Measurements from ENCODE around the gene MYLK4. TPM values are rescaled to one million over a fixed set of nuclear protein-coding genes. Genes with fewer than 3 reads are reported as not detected.
A peak's percentile ranks its signal among the peaks of the same experiment; 100 is the strongest.

Gene MYLK4
- total RNA-seq, 4 donors from 2014 or later: 0.28 to 0.79 (median 0.46) TPM

DNA sequence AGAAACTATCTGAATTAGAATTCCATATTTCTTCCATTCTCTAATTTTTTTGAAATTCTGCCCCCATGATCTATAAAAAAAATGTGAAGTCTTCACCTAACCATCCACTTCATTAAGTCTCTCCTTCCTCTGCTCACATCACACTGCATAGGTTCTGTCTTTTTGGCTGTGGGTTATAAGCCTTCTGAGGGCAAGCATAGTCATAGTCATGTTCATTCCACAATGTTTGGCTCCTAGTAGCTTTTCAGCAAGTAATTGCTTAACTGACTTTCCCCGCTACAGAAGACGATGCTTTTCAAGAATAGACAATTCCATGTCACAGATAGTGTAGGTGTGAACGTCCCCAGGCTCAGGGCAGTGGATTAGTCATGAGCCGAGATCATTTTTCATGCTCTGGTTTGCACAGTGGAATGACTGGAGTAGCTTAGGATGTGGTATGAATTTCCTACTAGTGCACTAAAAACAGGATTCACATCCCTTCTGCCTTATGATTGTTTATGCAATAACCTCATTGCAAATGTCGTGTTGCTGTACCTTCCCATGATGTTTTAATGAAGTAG is 43.5 kb upstream of the MYLK4 start:
- no peak for ATAC-seq (ENCODE audit: low FRiP score)
- DNase-seq (ENCODE audit: low spot score): no peak
- TF ChIP-seq, protein P1, sequence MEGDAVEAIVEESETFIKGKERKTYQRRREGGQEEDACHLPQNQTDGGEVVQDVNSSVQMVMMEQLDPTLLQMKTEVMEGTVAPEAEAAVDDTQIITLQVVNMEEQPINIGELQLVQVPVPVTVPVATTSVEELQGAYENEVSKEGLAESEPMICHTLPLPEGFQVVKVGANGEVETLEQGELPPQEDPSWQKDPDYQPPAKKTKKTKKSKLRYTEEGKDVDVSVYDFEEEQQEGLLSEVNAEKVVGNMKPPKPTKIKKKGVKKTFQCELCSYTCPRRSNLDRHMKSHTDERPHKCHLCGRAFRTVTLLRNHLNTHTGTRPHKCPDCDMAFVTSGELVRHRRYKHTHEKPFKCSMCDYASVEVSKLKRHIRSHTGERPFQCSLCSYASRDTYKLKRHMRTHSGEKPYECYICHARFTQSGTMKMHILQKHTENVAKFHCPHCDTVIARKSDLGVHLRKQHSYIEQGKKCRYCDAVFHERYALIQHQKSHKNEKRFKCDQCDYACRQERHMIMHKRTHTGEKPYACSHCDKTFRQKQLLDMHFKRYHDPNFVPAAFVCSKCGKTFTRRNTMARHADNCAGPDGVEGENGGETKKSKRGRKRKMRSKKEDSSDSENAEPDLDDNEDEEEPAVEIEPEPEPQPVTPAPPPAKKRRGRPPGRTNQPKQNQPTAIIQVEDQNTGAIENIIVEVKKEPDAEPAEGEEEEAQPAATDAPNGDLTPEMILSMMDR (IDR thresholded peaks at IDR 0.05): no peak

DNA sequence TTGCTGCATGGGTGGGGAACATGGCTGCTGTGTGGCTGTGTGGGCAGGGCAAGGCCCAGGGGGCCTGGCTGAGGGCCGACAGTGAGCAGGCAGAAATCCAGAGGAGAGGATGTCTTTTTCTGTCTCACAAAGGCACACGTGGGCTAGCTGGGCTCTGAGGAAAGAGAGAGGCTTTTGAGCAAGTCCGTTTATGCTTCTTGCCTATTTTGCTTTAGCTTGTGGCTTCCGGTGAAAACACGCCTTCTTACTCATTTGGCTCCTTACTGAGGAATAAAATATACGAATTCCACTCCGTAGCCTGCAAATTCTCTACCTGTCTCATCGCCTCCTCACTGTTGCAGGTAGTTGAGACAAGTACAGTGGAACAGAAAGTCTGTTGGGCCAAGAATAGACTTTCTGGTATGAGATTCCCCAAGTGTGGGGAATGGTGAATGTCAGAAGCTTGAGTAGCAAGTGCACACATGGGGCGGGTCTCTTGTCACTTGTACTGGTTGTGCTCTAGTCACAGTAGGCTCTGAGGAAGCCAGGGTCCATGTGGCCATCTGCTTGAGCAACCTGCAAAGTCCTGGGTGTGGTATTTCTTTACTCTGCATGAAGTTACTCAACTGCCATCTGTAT is 42.9 kb upstream of the MYLK4 start:
- TF ChIP-seq, protein P1 (IDR thresholded peaks at IDR 0.05): no peak
- DNase-seq (ENCODE audit: low spot score) (no peak), ATAC-seq (ENCODE audit: low FRiP score) (no peak)

DNA sequence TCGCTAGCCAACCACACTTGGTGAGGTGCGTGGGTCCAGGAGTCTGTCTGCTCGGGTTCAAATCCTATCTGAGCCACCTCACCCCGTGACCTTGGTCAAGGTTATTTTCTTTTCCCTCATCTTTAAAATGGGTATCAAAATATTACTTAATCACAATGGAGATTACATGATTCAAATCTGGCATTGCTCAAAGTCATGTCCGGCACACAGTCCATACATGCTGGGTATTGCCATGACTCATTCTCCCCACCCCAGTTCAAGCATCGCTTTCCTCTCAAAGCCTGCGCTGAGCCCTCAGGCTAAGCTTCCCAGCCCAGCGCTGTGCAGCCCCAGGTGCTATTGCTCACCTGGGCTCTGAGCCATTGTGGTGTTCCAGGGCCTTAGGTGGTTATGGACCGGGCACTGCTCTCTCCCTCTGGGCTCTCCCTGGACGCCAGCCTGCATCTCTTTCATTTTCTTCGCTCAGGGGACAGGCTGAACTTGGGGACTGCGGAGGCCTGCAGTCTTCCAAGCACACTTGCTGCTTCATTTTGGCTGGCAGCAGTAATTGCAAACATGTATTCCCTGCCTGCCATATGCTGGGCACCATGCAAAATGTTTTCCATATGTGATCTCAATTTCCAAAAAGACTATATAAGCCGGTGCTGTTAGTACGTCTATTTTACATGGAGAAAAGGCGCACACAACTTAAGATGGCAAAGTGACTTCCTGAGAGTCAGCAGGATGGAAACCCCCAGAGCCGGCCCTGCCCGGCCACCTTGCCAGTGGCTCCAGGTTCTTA is 41.8 kb upstream of the MYLK4 start:
- TF ChIP-seq, protein P1 (IDR thresholded peaks at IDR 0.05): no peak
- DNase-seq (ENCODE audit: low spot score): no peak
- ATAC-seq (ENCODE audit: low FRiP score): no peak

DNA sequence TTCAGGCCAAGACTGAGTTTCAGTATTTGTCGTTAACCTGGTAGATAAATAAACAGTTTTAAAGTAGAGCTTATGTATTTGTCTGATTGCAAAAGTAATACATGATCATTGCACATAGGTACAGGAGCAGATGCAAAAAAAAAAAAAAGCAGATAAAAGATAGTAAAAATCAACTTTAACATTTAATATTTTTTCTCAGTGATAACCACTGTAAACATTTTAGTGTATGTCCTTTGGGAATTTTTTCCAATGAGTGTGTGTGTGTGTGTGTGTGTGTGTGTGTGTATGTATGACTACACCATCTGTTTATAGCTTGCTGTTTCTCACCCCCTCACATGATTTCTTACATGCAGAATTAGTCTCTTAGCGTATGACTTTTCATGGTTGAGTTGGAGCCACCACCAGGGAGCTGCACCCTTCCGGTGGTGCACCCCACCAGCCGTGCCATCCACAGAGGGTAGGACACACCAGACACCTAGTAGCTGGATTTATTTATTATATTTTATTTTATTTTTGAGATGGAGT is 40.8 kb upstream of the MYLK4 start:
- DNase-seq (ENCODE audit: low spot score) (no peak), ATAC-seq (ENCODE audit: low FRiP score) (no peak)
- TF ChIP-seq, protein P1 (IDR thresholded peaks at IDR 0.05): no peak

DNA sequence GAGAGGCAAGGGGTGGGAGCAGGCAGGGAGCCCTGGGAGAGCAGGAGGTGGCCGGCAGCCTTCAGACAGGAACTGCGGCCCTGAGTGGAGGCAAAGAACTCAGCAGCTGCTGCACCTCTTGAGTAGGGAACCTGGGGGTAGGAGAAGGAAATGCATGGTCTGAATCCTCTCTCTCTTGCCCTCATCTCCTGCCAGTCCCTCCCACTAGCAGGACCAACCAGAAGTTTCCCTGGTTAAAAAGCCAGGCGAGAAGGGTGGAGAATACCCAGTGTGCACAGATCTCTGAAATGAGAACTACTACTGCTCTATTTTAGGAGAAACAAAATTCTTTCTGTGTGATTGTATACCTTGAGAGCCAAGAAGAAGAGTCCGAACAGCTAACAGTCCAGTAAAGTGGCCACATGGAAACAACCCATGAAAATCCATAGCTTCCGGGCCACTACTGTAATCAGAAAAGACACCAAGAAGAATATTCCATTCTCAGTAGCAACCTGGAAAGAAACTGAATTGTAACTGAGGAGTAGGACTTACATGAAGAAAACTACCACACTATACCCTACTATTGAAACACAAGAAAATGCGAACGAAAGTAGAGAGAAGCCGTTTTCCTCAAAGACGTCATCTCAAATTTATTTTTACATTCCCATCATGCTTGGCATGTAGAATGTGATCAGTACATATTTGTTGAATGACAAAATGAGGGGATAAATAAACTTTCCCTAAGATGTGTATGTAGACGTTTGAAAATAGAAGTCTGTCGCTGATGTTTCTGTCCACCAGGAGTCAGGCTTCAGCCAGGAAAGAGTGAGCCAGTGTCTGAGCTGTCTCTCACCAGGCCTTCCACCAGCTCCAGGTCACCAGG is 40.1 kb upstream of the MYLK4 start:
- TF ChIP-seq, protein P1 (IDR thresholded peaks at IDR 0.05): peak in 2 of 3 donors; percentile 11 to 22
- peak; percentile 81 for ATAC-seq (ENCODE audit: low FRiP score)
- DNase-seq (ENCODE audit: low spot score): no peak

DNA sequence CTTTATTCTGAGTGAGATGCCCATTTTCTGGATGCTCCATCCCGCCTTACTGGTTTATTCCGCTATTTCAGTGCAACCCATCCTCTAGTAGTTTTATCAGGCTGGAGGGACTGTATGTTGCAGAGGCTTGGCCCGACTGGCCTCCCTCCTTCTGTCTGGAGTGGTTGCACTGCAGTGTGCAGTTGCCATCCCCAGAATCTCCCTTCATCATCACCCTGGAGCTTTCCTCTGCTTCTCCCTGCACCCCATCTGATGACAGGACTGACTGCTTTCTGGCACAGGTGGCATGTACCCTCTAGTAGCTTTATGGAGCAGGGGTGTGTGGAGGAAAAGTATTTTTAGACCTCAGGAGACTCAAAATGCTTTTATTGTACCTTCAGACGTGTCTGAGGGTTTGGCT is 35.5 kb upstream of the MYLK4 start:
- DNase-seq (ENCODE audit: low spot score) (no peak), ATAC-seq (ENCODE audit: low FRiP score) (no peak)
- TF ChIP-seq, protein P1 (IDR thresholded peaks at IDR 0.05): no peak

Data from omental fat pad (tissue), 4 donors.